ENCODE results near the gene SMIM29.
A peak's percentile ranks its signal among the peaks of the same experiment; 100 is the strongest.

Gene SMIM29

DNA sequence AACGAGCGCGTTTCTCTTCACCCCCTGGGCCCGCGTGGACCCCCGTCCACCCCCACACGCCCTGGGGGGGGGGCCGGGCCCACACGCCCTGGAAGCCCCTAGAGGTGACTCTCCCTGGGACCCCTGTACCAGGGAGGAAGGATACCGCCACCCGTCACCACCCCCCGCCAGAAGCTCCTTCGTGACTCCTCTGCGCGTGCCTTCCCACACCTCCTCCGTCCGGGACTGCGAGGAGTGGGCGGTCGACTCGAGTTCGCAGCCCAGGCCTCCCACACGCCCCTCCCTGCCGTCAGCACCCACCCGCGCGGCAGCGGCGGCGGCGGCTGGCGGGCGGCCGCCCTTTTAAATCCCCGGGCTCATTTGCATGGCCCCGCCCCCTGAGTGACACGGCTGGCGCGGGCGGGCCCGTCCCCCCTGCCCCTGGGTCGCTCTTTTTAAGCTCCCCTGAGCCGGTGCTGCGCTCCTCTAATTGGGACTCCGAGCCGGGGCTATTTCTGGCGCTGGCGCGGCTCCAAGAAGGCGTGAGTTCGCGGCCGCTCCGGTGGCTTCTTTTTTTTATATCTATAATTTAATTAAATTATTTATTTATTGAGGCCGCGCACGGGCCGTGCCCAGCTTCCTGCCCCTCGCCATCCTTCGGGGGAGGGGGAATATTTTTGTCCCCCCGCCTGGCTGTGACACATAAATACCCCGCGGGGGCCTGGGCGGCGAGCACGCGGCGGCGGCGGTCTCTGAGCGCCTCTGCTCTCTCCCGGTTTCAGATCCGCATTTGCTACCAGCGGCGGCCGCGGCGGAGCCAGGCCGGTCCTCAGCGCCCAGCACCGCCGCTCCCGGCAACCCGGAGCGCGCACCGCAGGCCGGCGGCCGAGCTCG, 12.1 kb downstream of the SMIM29 start, which contains the start of gene HMGA1:
HMGA1 (plus strand) TSS at position 431 of the 873 bp plus-strand sequence. CDS start 3,908 bp downstream, outside the sequence.
- peak within 1 kb of the TSS; percentile 98 for H3K4me3 ChIP-seq (ENCODE audit: severe bottlenecking)
- no peaks in the 10 kb centered on the region for H3K27me3 ChIP-seq (ENCODE audit: insufficient read depth, poor library complexity, severe bottlenecking)
- ATAC-seq (ENCODE audit: low read depth) (peak; percentile 64), DNase-seq (ENCODE audit: low spot score) (peak; percentile 86)
- H3K9me3 ChIP-seq (ENCODE audit: severe bottlenecking): no peaks in the 10 kb centered on the region
- peaks cover 31% of the 10 kb centered on the region for H3K36me3 ChIP-seq (ENCODE audit: low read depth)
- TF ChIP-seq, protein P1, sequence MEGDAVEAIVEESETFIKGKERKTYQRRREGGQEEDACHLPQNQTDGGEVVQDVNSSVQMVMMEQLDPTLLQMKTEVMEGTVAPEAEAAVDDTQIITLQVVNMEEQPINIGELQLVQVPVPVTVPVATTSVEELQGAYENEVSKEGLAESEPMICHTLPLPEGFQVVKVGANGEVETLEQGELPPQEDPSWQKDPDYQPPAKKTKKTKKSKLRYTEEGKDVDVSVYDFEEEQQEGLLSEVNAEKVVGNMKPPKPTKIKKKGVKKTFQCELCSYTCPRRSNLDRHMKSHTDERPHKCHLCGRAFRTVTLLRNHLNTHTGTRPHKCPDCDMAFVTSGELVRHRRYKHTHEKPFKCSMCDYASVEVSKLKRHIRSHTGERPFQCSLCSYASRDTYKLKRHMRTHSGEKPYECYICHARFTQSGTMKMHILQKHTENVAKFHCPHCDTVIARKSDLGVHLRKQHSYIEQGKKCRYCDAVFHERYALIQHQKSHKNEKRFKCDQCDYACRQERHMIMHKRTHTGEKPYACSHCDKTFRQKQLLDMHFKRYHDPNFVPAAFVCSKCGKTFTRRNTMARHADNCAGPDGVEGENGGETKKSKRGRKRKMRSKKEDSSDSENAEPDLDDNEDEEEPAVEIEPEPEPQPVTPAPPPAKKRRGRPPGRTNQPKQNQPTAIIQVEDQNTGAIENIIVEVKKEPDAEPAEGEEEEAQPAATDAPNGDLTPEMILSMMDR (IDR thresholded peaks at IDR 0.05; ENCODE audit: poor library complexity, severe bottlenecking): no peak
- H3K4me1 ChIP-seq (ENCODE audit: insufficient read depth, poor library complexity, severe bottlenecking): peaks cover 31% of the 10 kb centered on the region
- peak within 1 kb of the TSS; percentile 95 for H3K27ac ChIP-seq (ENCODE audit: poor library complexity, severe bottlenecking)

GRCh38 chr6:34236131-34236442, 12.7 kb downstream of the SMIM29 start:
- H3K36me3 ChIP-seq (ENCODE audit: low read depth): peaks cover 25% of the 10 kb centered on the region
- peak overlapping the region; percentile 98 for H3K4me3 ChIP-seq (ENCODE audit: severe bottlenecking)
- no peaks in the 10 kb centered on the region for H3K27me3 ChIP-seq (ENCODE audit: insufficient read depth, poor library complexity, severe bottlenecking)
- peaks cover 27% of the 10 kb centered on the region for H3K4me1 ChIP-seq (ENCODE audit: insufficient read depth, poor library complexity, severe bottlenecking)
- TF ChIP-seq, protein P1 (IDR thresholded peaks at IDR 0.05; ENCODE audit: poor library complexity, severe bottlenecking): no peak
- peak overlapping the region; percentile 95 for H3K27ac ChIP-seq (ENCODE audit: poor library complexity, severe bottlenecking)
- ATAC-seq (ENCODE audit: low read depth): peak; percentile 17; the same call in 2 of the 3 replicates
- no peak for DNase-seq (ENCODE audit: low spot score)
- no peaks in the 10 kb centered on the region for H3K9me3 ChIP-seq (ENCODE audit: severe bottlenecking)

DNA sequence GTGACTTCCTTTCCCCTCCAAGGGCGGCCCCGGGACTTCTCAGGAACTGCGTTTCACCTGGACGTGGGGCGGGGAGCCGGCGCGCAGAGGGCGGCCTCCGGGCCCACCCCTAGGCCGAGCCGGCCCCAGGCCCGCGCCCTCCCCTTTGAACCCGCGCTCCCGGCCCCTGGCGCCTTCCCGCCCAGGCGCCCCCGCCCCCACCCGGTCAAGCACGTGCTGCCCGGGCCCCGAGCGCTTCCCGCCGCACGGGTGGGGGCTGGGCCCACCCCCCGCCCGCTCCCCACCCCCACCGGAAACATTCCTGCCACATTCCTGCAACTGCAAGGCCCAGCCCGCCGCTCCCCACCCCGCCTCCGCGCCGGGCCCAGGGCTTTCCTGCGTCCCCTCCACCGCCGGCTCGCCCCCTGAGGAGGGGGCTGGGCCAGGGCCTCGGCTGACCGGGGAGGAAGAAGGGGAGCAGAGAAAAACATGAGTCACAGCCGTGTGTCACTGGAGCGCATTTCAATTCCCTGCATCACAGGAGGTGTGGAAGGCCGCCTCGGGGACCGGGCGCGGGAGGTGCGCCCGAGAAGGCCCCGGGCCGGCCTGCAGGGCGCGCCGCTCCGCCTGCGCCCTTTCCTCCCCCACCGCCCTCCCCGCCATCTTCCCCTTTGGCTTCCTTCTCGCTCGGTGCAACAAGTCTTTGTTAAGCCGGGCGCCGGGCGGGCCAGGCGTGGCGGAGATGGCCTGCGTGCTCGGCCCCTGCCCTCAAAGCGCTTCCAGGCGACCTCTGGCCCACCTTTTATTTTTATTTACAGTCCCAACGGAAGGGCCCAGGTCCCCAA, 13.3 kb downstream of the SMIM29 start:
- peaks cover 25% of the 10 kb centered on the region for H3K4me1 ChIP-seq (ENCODE audit: insufficient read depth, poor library complexity, severe bottlenecking)
- peak; percentile 86 for DNase-seq (ENCODE audit: low spot score)
- peaks cover 19% of the 10 kb centered on the region for H3K36me3 ChIP-seq (ENCODE audit: low read depth)
- H3K27ac ChIP-seq (ENCODE audit: poor library complexity, severe bottlenecking): peak overlapping the region; percentile 95
- no peaks in the 10 kb centered on the region for H3K27me3 ChIP-seq (ENCODE audit: insufficient read depth, poor library complexity, severe bottlenecking)
- H3K4me3 ChIP-seq (ENCODE audit: severe bottlenecking): peak overlapping the region; percentile 98
- ATAC-seq (ENCODE audit: low read depth): peak; percentile 73
- TF ChIP-seq, protein P1 (IDR thresholded peaks at IDR 0.05; ENCODE audit: poor library complexity, severe bottlenecking): no peak
- H3K9me3 ChIP-seq (ENCODE audit: severe bottlenecking): no peaks in the 10 kb centered on the region

DNA sequence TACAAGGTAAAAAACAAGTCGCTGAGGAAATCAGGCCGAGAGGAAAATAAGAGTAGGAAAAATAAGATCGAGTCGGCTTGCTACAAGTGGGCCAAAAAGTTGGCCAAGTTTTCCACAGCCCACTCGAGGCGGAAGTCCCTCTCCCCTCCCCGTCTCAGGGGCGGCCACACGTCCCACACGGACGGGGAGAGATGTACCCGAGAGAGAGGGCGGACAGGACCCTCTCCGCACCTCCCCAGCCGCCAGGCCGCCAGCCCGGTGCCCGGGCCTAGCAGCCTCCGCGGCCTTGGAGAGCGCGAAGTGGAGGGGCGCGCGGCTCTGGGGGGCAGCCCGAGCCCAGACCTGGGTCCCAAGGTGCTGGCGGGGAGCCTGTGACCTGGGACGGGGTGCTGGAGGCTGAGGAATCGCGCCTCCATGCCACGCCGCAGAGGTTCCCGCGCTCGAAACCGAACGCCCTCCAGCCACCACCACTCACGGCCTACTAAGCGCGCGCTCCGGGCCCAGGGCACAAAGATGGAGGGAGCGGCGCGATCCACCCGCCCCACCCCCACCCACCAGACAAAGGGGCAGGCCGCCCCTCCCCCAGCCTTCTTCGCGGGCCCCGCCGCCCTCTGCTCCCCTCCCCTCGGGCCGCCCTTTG, 14.0 kb downstream of the SMIM29 start:
- Histone ChIP-seq H3K4me3 (ENCODE audit: severe bottlenecking) (no peak overlapping the region), H3K27me3 (ENCODE audit: insufficient read depth, poor library complexity, severe bottlenecking) (no peaks in the 10 kb centered on the region), H3K27ac (ENCODE audit: poor library complexity, severe bottlenecking) (peak overlapping the region; percentile 95), H3K4me1 (ENCODE audit: insufficient read depth, poor library complexity, severe bottlenecking) (peaks cover 17% of the 10 kb centered on the region), H3K9me3 (ENCODE audit: severe bottlenecking) (no peaks in the 10 kb centered on the region), H3K36me3 (ENCODE audit: low read depth) (peaks cover 12% of the 10 kb centered on the region)
- no peak for DNase-seq (ENCODE audit: low spot score)
- TF ChIP-seq, protein P1 (IDR thresholded peaks at IDR 0.05; ENCODE audit: poor library complexity, severe bottlenecking): no peak
- ATAC-seq (ENCODE audit: low read depth): no peak

Measured in RWPE2 (cell line).